Fibroblast of skin of scalp (primary cell): Measurements from ENCODE around the gene TCL1B.
"Not testable (repeated sequence)": the region's sequence is repeated elsewhere in the genome, so short reads cannot be mapped to it uniquely, and the experiment has no call there.

Source experiments
- DNase-seq: peaks from one replicate; pipeline ENCODE4 v3.0.0-alpha.2; 2013

TCL1B gene

DNA sequence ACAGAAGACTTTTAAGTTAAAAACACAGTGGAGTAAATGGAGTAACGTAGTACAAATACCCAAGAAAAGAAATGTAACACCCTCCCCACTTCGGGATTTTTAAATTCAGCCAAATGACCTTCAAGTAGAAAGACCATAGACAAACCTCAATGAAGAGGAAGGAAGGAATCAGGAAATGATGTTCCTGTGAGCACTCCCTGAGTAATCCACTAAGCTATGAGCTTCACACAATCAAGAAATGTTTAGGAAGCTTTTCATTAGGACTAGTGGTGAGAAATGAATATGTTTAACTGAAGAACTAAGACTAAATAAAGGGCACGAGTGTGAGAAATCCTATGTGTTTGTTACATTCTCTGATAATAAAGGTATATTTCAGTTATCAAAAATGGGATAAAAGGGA, 17.6 kb downstream of the TCL1B start:
- no peak for DNase-seq

- DNase-seq = no peak
Measured at GRCh38 chr14:95705518-95705917, 19.3 kb downstream of the TCL1B start.

GRCh38 chr14:95707327-95707726, 21.1 kb downstream of the TCL1B start:
- no peak for DNase-seq

GRCh38 chr14:95710106-95710505, 23.9 kb downstream of the TCL1B start:
- no peak for DNase-seq

- no peak for DNase-seq
Measured at GRCh38 chr14:95711476-95712176, 25.4 kb downstream of the TCL1B start.

DNA sequence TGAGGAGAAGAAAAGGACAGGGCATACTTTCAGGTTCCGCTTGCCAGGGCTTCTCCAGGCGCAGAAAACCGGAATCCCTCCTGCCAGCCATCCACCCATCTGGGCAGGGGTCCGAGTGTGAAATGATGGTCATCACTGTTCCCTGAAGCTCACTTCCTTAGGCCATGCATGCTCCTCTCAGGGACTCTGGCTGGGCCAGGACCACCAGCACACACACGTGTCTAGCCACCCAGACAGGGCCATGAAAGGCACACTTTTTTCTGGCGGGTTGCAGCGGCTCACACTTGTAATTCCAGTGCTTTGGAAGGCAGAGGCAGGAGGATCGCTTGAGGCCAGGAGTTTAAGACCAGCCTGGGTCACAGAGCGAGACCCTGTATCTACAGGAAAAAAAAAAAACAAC, 26.2 kb downstream of the TCL1B start:
- DNase-seq = no peak

- no peak for DNase-seq
Measured at GRCh38 chr14:95713596-95714371, 27.6 kb downstream of the TCL1B start, which contains the start of gene TCL1A. Gene TCL1A (minus strand): TSS chr14:95714125. CDS start chr14:95714066, 59 bp downstream.

DNA sequence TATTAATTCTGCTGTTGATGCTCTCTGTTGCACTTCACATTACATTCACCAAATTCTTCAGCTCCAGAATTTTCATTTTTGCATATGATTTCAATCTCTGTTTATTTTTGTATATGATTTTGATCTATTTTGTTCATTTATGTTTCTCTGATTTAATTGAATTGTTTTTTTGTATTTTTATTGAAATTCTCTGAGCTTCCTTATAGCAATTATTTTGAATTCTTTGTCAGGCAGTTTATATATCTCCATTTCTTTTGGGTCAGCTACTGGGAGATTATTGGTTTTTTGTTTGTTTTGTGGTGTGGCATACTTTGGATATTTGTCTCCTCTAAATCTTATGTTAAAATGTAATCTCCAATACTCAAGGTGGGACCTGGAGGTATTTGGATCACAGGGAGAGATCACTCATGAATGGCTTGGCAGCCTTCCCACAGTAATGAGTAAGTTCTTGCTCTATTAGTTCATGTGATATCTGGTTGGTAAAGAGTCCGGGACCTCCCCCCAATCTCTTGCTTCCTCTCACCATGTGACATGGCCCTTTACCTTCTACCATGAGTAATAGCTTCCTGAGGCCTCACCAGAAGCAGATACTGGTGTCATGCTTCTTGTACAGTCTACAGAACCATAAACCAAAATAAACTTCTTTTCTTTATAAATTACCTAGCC, 36.4 kb downstream of the TCL1B start:
- DNase-seq = no peak

GRCh38 chr14:95725685-95726336, 39.6 kb downstream of the TCL1B start:
- no peak for DNase-seq

GRCh38 chr14:95727056-95727700, 41.0 kb downstream of the TCL1B start:
- DNase-seq = no peak

- not testable (repeated sequence) for DNase-seq
Measured at GRCh38 chr14:95729402-95730028, 43.3 kb downstream of the TCL1B start.

DNA sequence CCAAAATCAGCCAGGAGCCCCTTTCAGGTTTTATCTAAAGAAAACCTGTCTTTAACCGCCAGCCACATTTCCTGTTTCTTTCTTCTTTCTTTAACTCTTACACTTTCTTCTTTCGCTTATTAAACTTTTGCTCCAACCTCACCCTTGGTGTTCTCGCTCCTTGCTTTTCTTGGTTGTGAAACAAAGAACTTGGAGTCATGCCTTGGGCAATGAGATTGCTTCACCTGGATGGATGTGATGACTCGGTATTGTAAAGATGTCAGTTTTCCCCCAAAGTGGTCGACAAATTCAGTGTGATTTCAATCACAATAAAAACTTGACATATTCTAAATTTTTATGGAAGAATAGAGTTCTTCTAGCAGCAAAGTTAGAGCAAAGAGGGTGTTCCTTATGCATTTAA, 43.9 kb downstream of the TCL1B start:
- no peak for DNase-seq

DNA sequence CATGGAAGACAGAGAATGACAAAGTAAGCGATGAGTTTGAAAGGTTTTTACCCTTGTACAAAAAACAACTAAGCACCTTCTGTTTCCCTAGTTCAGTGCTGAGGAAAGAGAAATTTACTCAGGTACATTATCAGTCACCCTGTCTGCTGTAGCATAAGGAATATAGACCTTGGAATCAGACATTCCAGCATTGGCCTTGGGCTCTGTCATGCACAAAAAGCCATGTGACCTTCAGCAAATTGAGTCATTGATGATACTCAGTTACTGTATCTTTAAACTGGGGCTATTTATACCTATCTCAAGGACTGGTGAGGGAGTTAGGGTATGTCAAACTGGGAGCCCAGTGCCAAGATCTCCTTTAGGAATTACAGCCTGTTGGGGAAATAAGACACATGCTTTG, 47.0 kb downstream of the TCL1B start:
- DNase-seq = no peak

GRCh38 chr14:95739356-95739755, 53.1 kb downstream of the TCL1B start:
- DNase-seq = no peak

GRCh38 chr14:95741038-95741490, 54.8 kb downstream of the TCL1B start:
- no peak for DNase-seq

DNA sequence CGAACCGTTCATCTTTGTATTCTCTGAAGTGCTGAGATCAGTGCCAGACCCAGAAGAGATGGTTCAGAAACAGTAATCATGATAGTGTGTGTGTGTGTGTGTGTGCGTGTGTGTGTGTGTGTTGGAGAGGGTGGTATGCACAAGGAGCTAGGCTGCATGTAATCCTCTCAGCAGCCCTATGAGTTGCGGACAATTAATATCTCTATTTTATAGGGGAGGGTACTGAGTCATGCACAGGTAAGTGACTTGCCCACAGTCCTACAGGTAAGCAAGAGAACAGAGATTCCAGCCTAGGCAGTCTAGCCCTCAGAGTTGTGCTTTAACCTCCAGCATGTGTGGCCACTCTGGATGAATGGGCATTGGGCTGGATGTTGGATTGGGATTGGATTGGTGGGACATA, 55.6 kb downstream of the TCL1B start:
- DNase-seq = no peak
